Measurements from ENCODE around the gene FAM117A. TPM values are rescaled to one million over a fixed set of nuclear protein-coding genes. Genes with fewer than 3 reads are reported as not detected.

The FAM117A gene
- total and polyA plus RNA-seq, 11 donors, result 5.2 to 18.5 (median 10.4) TPM

- peaks cover 0 to 51% (median 26%) of the 10 kb centered on the region in 12 donors for H3K4me1 ChIP-seq
Observed at GRCh38 chr17:49722066-49722465, 41.9 kb downstream of the FAM117A start.

GRCh38 chr17:49717371-49717861, 46.5 kb downstream of the FAM117A start:
- Histone ChIP-seq H3K9me3 (no peaks in the 10 kb centered on the region), H3K4me1 (peaks cover 0 to 27% (median 6%) of the 10 kb centered on the region in 12 donors), H3K27ac (peak overlapping the region in 3 of 12 donors; percentile 41 to 73 (median 52)), H3K4me3 (no peak overlapping the region), H3K27me3 (no peaks in the 10 kb centered on the region), H3K36me3 (peaks cover 0 to 98% (median 93%) of the 10 kb centered on the region in 9 donors)
- WGBS, 4 donors, result 44 to 64% (median 58%) methylated on average over 10 of the region's 10 CpGs
- ATAC-seq (peak in 3 of 4 donors; percentile 44 to 50 (median 47)), DNase-seq (peak in 2 of 5 donors; percentile 47 to 48)
- intact Hi-C loops (cut with DNase I), result loop anchor here in 2 of 10 donors (5.0 kb wide), 2 partner anchors 130 to 135 kb away; partner anchors contain the start of gene TAC4 (in 1 of the 2)
- TF ChIP-seq CTCF (IDR thresholded peaks at IDR 0.05) (no peak), POLR2A (IDR thresholded peaks at IDR 0.05) (no peak)

More at GRCh38 chr17:49722066-49722465, 41.9 kb downstream of the FAM117A start:
- Histone ChIP-seq H3K27ac (peak overlapping the region in 8 of 12 donors; percentile 57 to 85 (median 76)), H3K36me3 (peaks cover 0 to 57% (median 52%) of the 10 kb centered on the region in 9 donors), H3K4me3 (no peak overlapping the region), H3K9me3 (no peaks in the 10 kb centered on the region), H3K27me3 (no peaks in the 10 kb centered on the region)
- TF ChIP-seq POLR2A (IDR thresholded peaks at IDR 0.05) (no peak), CTCF (IDR thresholded peaks at IDR 0.05) (no peak)
- ATAC-seq (no peak), DNase-seq (no peak)
- 91 to 98% (median 97%) methylated on average over 3 of the region's 3 CpGs for WGBS, 4 donors
- intact Hi-C loops (cut with DNase I), result loop anchor here in 6 of 10 donors (5.0 to 10.0 kb wide), 5 partner anchors 35 to 273 kb away; partner anchors contain the start of genes FAM117A (in 2 of the 6) and DLX3 (in 1 of the 6)

GRCh38 chr17:49716668-49717364, 47.1 kb downstream of the FAM117A start:
- Histone ChIP-seq H3K27ac (peak overlapping the region in 2 of 12 donors; percentile 41 to 73), H3K9me3 (no peaks in the 10 kb centered on the region), H3K4me3 (no peak overlapping the region), H3K36me3 (peaks cover 0 to 99% (median 93%) of the 10 kb centered on the region in 9 donors), H3K4me1 (peaks cover 0 to 26% (median under 1%) of the 10 kb centered on the region in 12 donors), H3K27me3 (no peaks in the 10 kb centered on the region)
- DNase-seq (no peak), ATAC-seq (no peak)
- TF ChIP-seq POLR2A (IDR thresholded peaks at IDR 0.05) (no peak), CTCF (IDR thresholded peaks at IDR 0.05) (no peak)
- 93 to 96% (median 95%) methylated on average over 1 of the region's 1 CpG for WGBS, 4 donors
- intact Hi-C loops (cut with DNase I), result loop anchor here in 2 of 10 donors (5.0 kb wide), 2 partner anchors 130 to 135 kb away; partner anchors contain the start of gene TAC4 (in 1 of the 2)

- WGBS, 4 donors, result 44 to 58% (median 55%) methylated on average over 9 of the region's 9 CpGs
- peaks cover 0 to 99% (median 95%) of the 10 kb centered on the region in 9 donors for H3K36me3 ChIP-seq
Observed at GRCh38 chr17:49715717-49716279, 48.1 kb downstream of the FAM117A start.

More at GRCh38 chr17:49715717-49716279, 48.1 kb downstream of the FAM117A start:
- no peak for DNase-seq
- Histone ChIP-seq H3K9me3 (no peaks in the 10 kb centered on the region), H3K4me1 (peaks cover 0 to 26% (median 0%) of the 10 kb centered on the region in 12 donors), H3K27ac (peak overlapping the region in 5 of 12 donors; percentile 7 to 73 (median 10)), H3K27me3 (no peaks in the 10 kb centered on the region), H3K4me3 (no peak overlapping the region)
- intact Hi-C loops (cut with DNase I), result loop anchor here in 2 of 10 donors (5.0 kb wide), 2 partner anchors 132 to 137 kb away; partner anchors contain the start of gene TAC4 (in 1 of the 2)
- peak in 1 of 4 donors; percentile 15 for ATAC-seq
- TF ChIP-seq CTCF (IDR thresholded peaks at IDR 0.05) (no peak), POLR2A (IDR thresholded peaks at IDR 0.05) (no peak)
